GM23248 (cell line): Measurements from ENCODE around the gene ZBED5.

ENCODE experiments used
- EZH2 ChIP-seq: fragments of 200-600 bp; sonication (generic); IDR thresholded peaks from 2 replicates; pipeline ENCODE4 v1.6.1; 2018; ENCODE audit warnings: antibody characterized with exemption, mild to moderate bottlenecking; ENCODE audit not compliant: insufficient read depth, poor library complexity, severe bottlenecking
- EZH2phosphoT487 ChIP-seq: fragments of 200-600 bp; sonication (generic); IDR thresholded peaks from 2 replicates; pipeline ENCODE4 v1.6.1; 2018; ENCODE audit warnings: antibody characterized with exemption, moderate library complexity, mild to moderate bottlenecking, low read depth; ENCODE audit not compliant: insufficient read depth

DNA sequence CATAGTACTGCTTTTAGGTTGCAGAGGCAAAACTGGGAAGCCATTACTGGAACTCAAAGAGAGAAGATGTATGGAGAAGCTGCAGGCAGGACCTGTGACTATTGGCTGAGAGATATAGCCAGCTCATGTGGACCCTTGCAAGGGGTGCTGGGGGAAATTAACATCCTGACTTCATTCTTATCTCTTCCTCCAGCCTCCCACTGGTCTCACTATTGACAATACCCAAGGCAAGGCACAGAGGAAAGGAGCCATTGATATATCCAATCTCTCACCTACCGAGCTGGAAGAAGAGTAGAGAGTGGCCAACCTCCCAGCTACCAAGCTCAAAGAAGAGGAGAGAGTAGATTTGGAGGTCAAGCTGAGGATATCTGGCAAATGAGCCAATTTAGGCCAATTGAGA lies 36.8 kb upstream of the ZBED5 start:
- TF ChIP-seq EZH2phosphoT487, result no peak
- TF ChIP-seq EZH2, result no peak
